PC-3 (cell line): ENCODE results near the gene SEC14L1.

Experiments
- CTCF ChIP-seq: fragments of 300-600 bp; sonication (generic); conservative IDR thresholded peaks from 2 replicates; pipeline ENCODE4 v1.5.1; 2017; ENCODE audit warnings: antibody characterized with exemption, low read depth, mild to moderate bottlenecking, low read length
- EZH2 ChIP-seq: fragments of 300-600 bp; sonication (generic); IDR thresholded peaks from one replicate; pipeline ENCODE4 v1.6.1; 2017; ENCODE audit warnings: antibody characterized with exemption, mild to moderate bottlenecking, low read length; ENCODE audit not compliant: unreplicated experiment

- no peak for TF ChIP-seq CTCF
- no peak for TF ChIP-seq EZH2
These were observed 62.7 kb downstream of the SEC14L1 start for GRCh38 chr17:77203436-77203835.
